Sigmoid colon (tissue), 4 donors: ENCODE results near the gene GRIK4.

Experiments
- POLR2AphosphoS5 ChIP-seq, 4 donors: sonication (generic); formaldehyde crosslinking; IDR thresholded peaks; one replicate each; pipeline ENCODE4 v1.6.1; 2017; ENCODE audit warnings: antibody characterized with exemption in 4 of 4
- TF ChIP-seq, protein P1 (sequence below), 4 experiments: fragments of 450-650 bp in 3 of 4; fragments of 200-600 bp in 1 of 4; IDR thresholded peaks; one replicate each; pipeline ENCODE4 v1.5.1; 2016 to 2019; ENCODE audit warnings: antibody characterized with exemption in 4 of 4, mild to moderate bottlenecking in 3 of 4, moderate library complexity in 2 of 4

- TF ChIP-seq, protein P1, sequence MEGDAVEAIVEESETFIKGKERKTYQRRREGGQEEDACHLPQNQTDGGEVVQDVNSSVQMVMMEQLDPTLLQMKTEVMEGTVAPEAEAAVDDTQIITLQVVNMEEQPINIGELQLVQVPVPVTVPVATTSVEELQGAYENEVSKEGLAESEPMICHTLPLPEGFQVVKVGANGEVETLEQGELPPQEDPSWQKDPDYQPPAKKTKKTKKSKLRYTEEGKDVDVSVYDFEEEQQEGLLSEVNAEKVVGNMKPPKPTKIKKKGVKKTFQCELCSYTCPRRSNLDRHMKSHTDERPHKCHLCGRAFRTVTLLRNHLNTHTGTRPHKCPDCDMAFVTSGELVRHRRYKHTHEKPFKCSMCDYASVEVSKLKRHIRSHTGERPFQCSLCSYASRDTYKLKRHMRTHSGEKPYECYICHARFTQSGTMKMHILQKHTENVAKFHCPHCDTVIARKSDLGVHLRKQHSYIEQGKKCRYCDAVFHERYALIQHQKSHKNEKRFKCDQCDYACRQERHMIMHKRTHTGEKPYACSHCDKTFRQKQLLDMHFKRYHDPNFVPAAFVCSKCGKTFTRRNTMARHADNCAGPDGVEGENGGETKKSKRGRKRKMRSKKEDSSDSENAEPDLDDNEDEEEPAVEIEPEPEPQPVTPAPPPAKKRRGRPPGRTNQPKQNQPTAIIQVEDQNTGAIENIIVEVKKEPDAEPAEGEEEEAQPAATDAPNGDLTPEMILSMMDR (IDR thresholded peaks at IDR 0.05): no peak
- TF ChIP-seq POLR2AphosphoS5 (IDR thresholded peaks at IDR 0.05): no peak
These were observed 228.2 kb downstream of the GRIK4 start for GRCh38 chr11:120739780-120740179.
